ENCODE measurements around the gene CFAP46. TPM values are rescaled to one million over a fixed set of nuclear protein-coding genes. Genes with fewer than 3 reads are reported as not detected.
A peak's percentile ranks its signal among the peaks of the same experiment; 100 is the strongest.

The CFAP46 gene
- total and polyA plus RNA-seq, 9 of the 15 experiments (the other 6 are each of a cell fraction or from before 2014, with no cell fraction given), result not detected

- no peak for TF ChIP-seq FOXP1 (CRISPR knock-in tag; IDR thresholded peaks at IDR 0.05)
Observed at GRCh38 chr10:132905661-132906060, 36.7 kb downstream of the CFAP46 start (continued).

- no peaks in the 10 kb centered on the region for H3K9me3 ChIP-seq (replicated peaks; ENCODE audit: control insufficient read depth, insufficient read depth, low read depth, low read length)
- 0 out of 2 replicates have a peak, but pooled peaks have one; percentile 17 for TF ChIP-seq CREM (IDR thresholded peaks at IDR 0.05; ENCODE audit: low read depth)
- TF ChIP-seq ZBTB7A (IDR thresholded peaks at IDR 0.05; ENCODE audit: borderline replicate concordance, control insufficient read depth, low read depth, low read length), result no peak
- peak; percentile 70 for TF ChIP-seq EGR1 (conservative IDR thresholded peaks at IDR 0.05)
- no peak overlapping the region for H3K4me2 ChIP-seq (ENCODE audit: insufficient read depth, low read length)
- intact Hi-C loops (cut with micrococcal nuclease), result no loop called here
- H3K27ac ChIP-seq (ENCODE audit: extremely low read depth, low read depth, low read length), result no peak overlapping the region
- peak in 3 of 4 experiments; percentile 11 to 25 (median 20) for DNase-seq (ENCODE audit: extremely low read depth in 1 of 4, low spot score in 3 of 4)
- ATAC-seq, result no peak
- peaks cover 0 to 23% of the 10 kb centered on the region in 2 experiments; a peak in 2 of 5 replicates for H3K27me3 ChIP-seq (ENCODE audit: control insufficient read depth in 2 of 2, insufficient read depth in 2 of 2, low read length in 2 of 2)
- no peaks in the 10 kb centered on the region for H3K79me2 ChIP-seq (ENCODE audit: control insufficient read depth, insufficient read depth, low read length)
- no peaks in the 10 kb centered on the region for H4K20me1 ChIP-seq (replicated peaks; ENCODE audit: control insufficient read depth, insufficient read depth, low read length)
- H3K4me1 ChIP-seq (replicated peaks in 1 of 2; ENCODE audit: control insufficient read depth in 2 of 2, insufficient read depth in 2 of 2, low read length in 2 of 2), result no peaks in the 10 kb centered on the region; a peak in 1 of 5 replicates
- POLR2A ChIA-PET, result interaction anchor here (0.6 kb wide), 1 partner anchor 483 kb away, joined by 3 read pairs; no protein-coding TSS in a partner anchor
- in situ Hi-C loops (cut with MboI), result no loop called here
- H3K9me1 ChIP-seq (ENCODE audit: control insufficient read depth, insufficient read depth, low read length), result no peaks in the 10 kb centered on the region
- no peak overlapping the region for H3K9ac ChIP-seq (ENCODE audit: insufficient read depth in 1 of 2, low read depth in 2 of 2, low read length in 2 of 2)
- no peak for FAIRE-seq
- CTCF ChIA-PET (ENCODE audit: low intra/inter-chr PET ratio), result no interaction called here
- WGBS (ENCODE audit: insufficient coverage, low coverage, missing lambda C conversion rate), result 11% methylated on average over 20 of the region's 21 CpGs
- H2AFZ ChIP-seq (ENCODE audit: low read depth, low read length), result no peak overlapping the region
- no peaks in the 10 kb centered on the region for H3K36me3 ChIP-seq (ENCODE audit: control insufficient read depth, insufficient read depth, low read length)
- no peak overlapping the region for H3K4me3 ChIP-seq
- BruUV-seq (replicated peaks), result no TSS peak
Observed at GRCh38 chr10:132904814-132905649, 37.3 kb downstream of the CFAP46 start.
